Fibroblast of skin of left quadriceps (primary cell): ENCODE measurements around the gene GLT1D1.

Experiments used
- DNase-seq, 2 experiments: peaks; one replicate each; pipeline ENCODE4 v3.0.0-alpha.2; 2013; ENCODE audit warnings: low read depth in 2 of 2

GLT1D1 gene

DNA sequence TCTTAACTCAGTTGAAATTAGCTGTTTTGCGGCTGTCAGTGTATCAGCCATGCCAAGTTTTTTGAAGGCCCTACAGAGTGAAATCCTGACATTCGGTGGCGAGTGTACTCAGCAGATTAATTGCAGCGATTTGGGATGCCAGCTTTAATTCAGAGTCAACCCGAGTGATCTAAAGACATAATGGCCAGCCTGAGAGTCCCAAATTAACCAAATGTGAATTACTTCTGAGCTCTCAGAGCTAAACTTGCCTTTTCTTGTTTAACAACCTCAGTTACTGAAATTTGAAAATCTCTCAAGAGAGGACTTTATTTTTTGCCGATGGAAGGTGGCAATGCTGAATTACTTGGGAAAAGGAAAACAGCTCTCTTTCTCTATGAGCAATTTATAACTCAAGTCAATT lies 148.5 kb downstream of the GLT1D1 start:
- DNase-seq: no peak

DNA sequence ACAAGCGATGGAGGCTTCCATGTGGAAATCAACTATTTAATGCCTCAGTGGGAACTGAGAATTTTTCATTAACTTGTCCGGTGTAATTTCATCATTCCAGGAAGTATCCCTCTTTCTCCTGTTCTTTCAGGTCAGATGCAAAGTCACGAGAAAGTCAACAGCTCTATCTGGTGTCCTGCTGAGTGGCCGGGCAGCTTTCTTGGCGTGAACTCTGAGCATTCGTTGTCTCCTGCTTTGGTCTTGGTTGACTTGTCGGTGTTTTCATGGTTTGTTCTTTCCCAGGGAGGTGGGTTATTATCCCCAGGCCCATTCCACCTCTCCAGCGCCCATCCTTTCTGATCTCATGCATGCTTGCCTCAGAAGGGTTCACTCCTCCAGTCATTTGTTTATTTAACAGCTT lies 149.1 kb downstream of the GLT1D1 start:
- DNase-seq: no peak

DNA sequence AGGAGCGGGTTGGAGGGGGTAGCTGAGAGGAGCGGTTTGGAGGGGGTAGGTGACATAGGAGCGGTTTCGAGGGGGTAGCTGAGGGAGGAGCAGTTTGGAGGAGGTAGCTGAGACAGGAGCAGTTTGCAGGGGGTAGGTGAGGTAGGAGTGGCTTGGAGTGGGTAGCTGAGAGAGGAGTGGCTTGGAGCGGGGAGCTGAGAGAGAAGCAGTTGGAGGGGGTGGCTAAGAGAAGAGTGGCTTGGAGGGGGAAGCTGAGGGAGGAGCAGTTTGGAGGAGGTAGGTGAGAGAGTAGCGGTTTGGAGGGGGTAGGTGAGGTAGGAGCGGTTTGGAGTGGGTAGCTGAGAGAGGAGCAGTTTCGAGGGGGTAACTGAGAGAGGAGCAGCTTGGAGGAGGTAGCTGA lies 152.1 kb downstream of the GLT1D1 start:
- no peak for DNase-seq

DNA sequence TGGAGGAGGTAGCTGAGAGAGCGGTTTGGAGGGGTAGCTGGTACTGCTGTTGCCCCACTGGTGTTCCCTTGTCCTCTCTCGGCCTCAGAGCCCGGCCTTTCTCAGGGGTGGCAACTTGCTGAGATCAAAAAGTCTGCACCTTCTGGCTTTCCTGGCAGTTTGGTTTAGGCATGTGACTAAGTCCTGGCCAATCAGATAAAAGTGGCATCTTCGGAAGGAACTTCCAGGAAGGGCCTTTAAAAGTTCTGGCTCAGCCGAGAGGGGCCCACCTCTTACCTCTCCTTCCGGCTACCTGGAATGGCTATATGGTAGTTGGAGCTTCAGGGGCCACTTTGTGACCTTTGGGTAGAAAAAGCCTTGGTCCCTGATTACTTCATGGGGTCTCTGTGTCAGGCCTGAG lies 152.6 kb downstream of the GLT1D1 start:
- DNase-seq: no peak

GRCh38 chr12:129009833-129010622 lies 156.8 kb downstream of the GLT1D1 start:
- DNase-seq: no peak

DNA sequence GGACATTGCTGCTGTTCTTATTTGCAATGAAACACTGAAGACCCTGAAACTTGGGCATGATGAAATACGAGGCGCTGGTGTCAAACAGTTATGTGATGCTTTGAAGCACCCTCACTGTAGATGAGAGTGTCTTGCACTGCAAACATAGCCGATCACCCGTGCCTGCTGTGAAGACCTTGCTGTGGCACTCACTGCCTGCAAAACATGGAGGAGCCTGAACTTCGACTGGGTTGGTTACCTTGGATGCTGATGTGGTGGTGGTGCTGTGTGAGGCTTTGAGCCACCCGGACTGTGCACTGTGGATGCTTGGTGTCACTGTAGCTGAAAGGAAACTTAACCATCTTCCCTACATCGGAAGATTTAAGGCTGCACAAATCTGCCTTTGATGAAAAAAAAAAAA lies 162.9 kb downstream of the GLT1D1 start:
- no peak for DNase-seq

- no peak for DNase-seq
Measured at GRCh38 chr12:129025055-129025454, 171.8 kb downstream of the GLT1D1 start.

- DNase-seq: no peak
Measured at GRCh38 chr12:129028844-129029243, 175.6 kb downstream of the GLT1D1 start.
